ENCODE data around the gene POU6F1.

The POU6F1 gene

GRCh38 chr12:51187370-51187987, 30.4 kb downstream of the POU6F1 start:
- no peak for DNase-seq (ENCODE audit: low spot score)

GRCh38 chr12:51186465-51187085, 31.3 kb downstream of the POU6F1 start:
- no peak for TF ChIP-seq CTCF (conservative IDR thresholded peaks at IDR 0.05; ENCODE audit: low read depth)
- POLR2A ChIA-PET (ENCODE audit: low non-redundant PET), result no interaction called here
- CTCF ChIA-PET, result no interaction called here
- no peak overlapping the region for H3K27ac ChIP-seq
- DNase-seq (ENCODE audit: low spot score), result no peak

More at GRCh38 chr12:51187370-51187987, 30.4 kb downstream of the POU6F1 start:
- ChIA-PET POLR2A (ENCODE audit: low non-redundant PET) (no interaction called here), CTCF (interaction anchor here (0.7 kb wide), 1 partner anchor 1604 kb away, joined by 3 read pairs; no protein-coding TSS in a partner anchor)
- TF ChIP-seq CTCF (conservative IDR thresholded peaks at IDR 0.05; ENCODE audit: low read depth), result no peak
- H3K27ac ChIP-seq, result no peak overlapping the region

GRCh38 chr12:51185171-51185717, 32.6 kb downstream of the POU6F1 start:
- ChIA-PET POLR2A (ENCODE audit: low non-redundant PET) (no interaction called here), CTCF (no interaction called here)
- no peak for TF ChIP-seq CTCF (conservative IDR thresholded peaks at IDR 0.05; ENCODE audit: low read depth)
- DNase-seq (ENCODE audit: low spot score), result no peak
- H3K27ac ChIP-seq, result no peak overlapping the region

- no peak overlapping the region for H3K27ac ChIP-seq
- TF ChIP-seq CTCF (conservative IDR thresholded peaks at IDR 0.05; ENCODE audit: low read depth), result no peak
- DNase-seq (ENCODE audit: low spot score), result no peak
- ChIA-PET POLR2A (ENCODE audit: low non-redundant PET) (no interaction called here), CTCF (interaction anchor here (1.2 kb wide), 1 partner anchor 34 kb away, joined by 4 read pairs; the partner anchor contains the start of gene POU6F1)
Measured at GRCh38 chr12:51183816-51184215, 34.0 kb downstream of the POU6F1 start.

GRCh38 chr12:51183349-51183748, 34.5 kb downstream of the POU6F1 start:
- TF ChIP-seq CTCF (conservative IDR thresholded peaks at IDR 0.05; ENCODE audit: low read depth), result no peak
- ChIA-PET POLR2A (ENCODE audit: low non-redundant PET) (no interaction called here), CTCF (interaction anchor here (1.2 kb wide), 1 partner anchor 35 kb away, joined by 4 read pairs; the partner anchor contains the start of gene POU6F1)
- DNase-seq (ENCODE audit: low spot score), result no peak
- H3K27ac ChIP-seq, result no peak overlapping the region

- no peak for TF ChIP-seq CTCF (conservative IDR thresholded peaks at IDR 0.05; ENCODE audit: low read depth)
- ChIA-PET POLR2A (ENCODE audit: low non-redundant PET) (no interaction called here), CTCF (no interaction called here)
- H3K27ac ChIP-seq, result no peak overlapping the region
- no peak for DNase-seq (ENCODE audit: low spot score)
Measured at GRCh38 chr12:51181558-51181957, 36.3 kb downstream of the POU6F1 start.

Measured in RWPE1 (cell line).